OCI-LY1 (cell line): ENCODE measurements around the gene CDH4.
"Not testable (repeated sequence)": the region's sequence is repeated elsewhere in the genome, so short reads cannot be mapped to it uniquely, and the experiment has no call there.

ENCODE experiments used
- H2AFZ ChIP-seq: fragments of 200-600 bp; sonication (generic), shearing (Covaris generic); 2 replicates; pipeline ENCODE4 v1.6.0; 2014; ENCODE audit warnings: antibody characterized with exemption, mild to moderate bottlenecking, low read length
- H3F3A ChIP-seq: fragments of 200-600 bp; sonication (generic), shearing (Covaris generic); 2 replicates; pipeline ENCODE4 v1.6.0; 2014; ENCODE audit warnings: mild to moderate bottlenecking, antibody characterized with exemption, low read length, moderate library complexity; ENCODE audit not compliant: insufficient read depth
- H3K27ac ChIP-seq: fragments of 200-600 bp; sonication (generic); 2 replicates; pipeline ENCODE4 v1.5.1; 2014; ENCODE audit warnings: low read length, mixed run types, mild to moderate bottlenecking, low read depth; ENCODE audit not compliant: poor library complexity, severe bottlenecking
- H3K27me3 ChIP-seq: fragments of 200-600 bp; sonication (generic); 2 replicates; pipeline ENCODE4 v1.6.0; 2014; ENCODE audit warnings: antibody characterized with exemption, mild to moderate bottlenecking, low read length, moderate library complexity; ENCODE audit not compliant: insufficient read depth
- H3K36me3 ChIP-seq: fragments of 200-600 bp; sonication (generic); 2 replicates; pipeline ENCODE4 v1.6.1; 2014; ENCODE audit warnings: mild to moderate bottlenecking, antibody characterized with exemption, low read length, moderate library complexity, mixed read lengths; ENCODE audit not compliant: insufficient read depth
- H3K4me1 ChIP-seq: fragments of 200-600 bp; sonication (generic); 2 replicates; pipeline ENCODE4 v1.5.1; 2014; ENCODE audit warnings: mild to moderate bottlenecking, low read length, moderate library complexity; ENCODE audit not compliant: insufficient read depth, severe bottlenecking
- H3K4me2 ChIP-seq: fragments of 200-600 bp; sonication (generic), shearing (Covaris generic); 2 replicates; pipeline ENCODE4 v1.6.1; 2014; ENCODE audit warnings: low read length
- H3K4me3 ChIP-seq: fragments of 200-600 bp; sonication (generic); 2 replicates; pipeline ENCODE4 v1.5.1; 2014; ENCODE audit warnings: low read length, low read depth, mild to moderate bottlenecking, mixed read lengths; ENCODE audit not compliant: poor library complexity, severe bottlenecking
- H3K79me2 ChIP-seq: fragments of 200-600 bp; shearing (Covaris generic); 2 replicates; pipeline ENCODE4 v1.6.1; 2016; ENCODE audit warnings: mixed run types, low read length, mixed read lengths; ENCODE audit not compliant: insufficient read depth
- H3K9ac ChIP-seq: fragments of 200-600 bp; sonication (generic), shearing (Covaris generic); 2 replicates; pipeline ENCODE4 v1.6.1; 2014; ENCODE audit warnings: mild to moderate bottlenecking, low read length, mixed read lengths
- H3K9me2 ChIP-seq: fragments of 200-600 bp; sonication (generic), shearing (Covaris generic); 2 replicates; pipeline ENCODE4 v1.6.1; 2014; ENCODE audit warnings: low read depth, mild to moderate bottlenecking, low read length, mixed read lengths
- H3K9me3 ChIP-seq: fragments of 200-600 bp; shearing (Covaris generic); 2 replicates; pipeline ENCODE4 v1.6.1; 2014; ENCODE audit warnings: low read length, mixed read lengths
- H4K20me1 ChIP-seq: fragments of 200-600 bp; sonication (generic), shearing (Covaris generic); 2 replicates; pipeline ENCODE4 v1.6.0; 2016; ENCODE audit warnings: mild to moderate bottlenecking, low read length; ENCODE audit not compliant: insufficient read depth
- CTCF ChIP-seq: fragments of 200-600 bp; sonication (generic), shearing (Covaris generic); IDR thresholded peaks from 2 replicates; pipeline ENCODE4 v1.5.1; 2017; ENCODE audit warnings: mild to moderate bottlenecking, antibody characterized with exemption, low read length, moderate library complexity, mixed read lengths
- EZH2 ChIP-seq: fragments of 200-600 bp; sonication (generic), shearing (Covaris generic); IDR thresholded peaks from 2 replicates; pipeline ENCODE4 v1.8.0; 2017; ENCODE audit warnings: borderline replicate concordance, mixed run types, mild to moderate bottlenecking, antibody characterized with exemption, low read length, moderate library complexity, mixed read lengths

Gene CDH4

GRCh38 chr20:61424011-61424627, 172.1 kb downstream of the CDH4 start:
- no peaks in the 10 kb centered on the region for H3K27me3 ChIP-seq

GRCh38 chr20:61424628-61425420, 172.8 kb downstream of the CDH4 start:
- Histone ChIP-seq H3K4me2 (no peak overlapping the region), H3K4me3 (no peak overlapping the region), H3K9ac (no peak overlapping the region), H3F3A (no peaks in the 10 kb centered on the region), H3K36me3 (no peaks in the 10 kb centered on the region), H3K27ac (no peak overlapping the region), H3K27me3 (no peaks in the 10 kb centered on the region), H3K4me1 (no peaks in the 10 kb centered on the region), H4K20me1 (no peaks in the 10 kb centered on the region), H2AFZ (no peak overlapping the region), H3K9me2 (no peaks in the 10 kb centered on the region), H3K79me2 (no peaks in the 10 kb centered on the region), H3K9me3 (no peaks in the 10 kb centered on the region)
- TF ChIP-seq CTCF (no peak), EZH2 (no peak)

More at GRCh38 chr20:61424011-61424627, 172.1 kb downstream of the CDH4 start:
- Histone ChIP-seq H4K20me1 (no peaks in the 10 kb centered on the region), H3K4me1 (no peaks in the 10 kb centered on the region), H3K36me3 (no peaks in the 10 kb centered on the region), H3K9me2 (no peaks in the 10 kb centered on the region), H3K4me2 (no peak overlapping the region), H3K9ac (no peak overlapping the region), H2AFZ (no peak overlapping the region), H3K4me3 (no peak overlapping the region), H3K9me3 (no peaks in the 10 kb centered on the region), H3K79me2 (no peaks in the 10 kb centered on the region), H3K27ac (no peak overlapping the region), H3F3A (no peaks in the 10 kb centered on the region)
- no peak for TF ChIP-seq EZH2
- no peak for TF ChIP-seq CTCF

GRCh38 chr20:61425541-61425991, 173.5 kb downstream of the CDH4 start:
- H3K9me3 ChIP-seq, H2AFZ ChIP-seq, H3K79me2 ChIP-seq, H3K27ac ChIP-seq, H3F3A ChIP-seq, H3K9ac ChIP-seq, H3K4me1 ChIP-seq, H3K4me3 ChIP-seq, H3K36me3 ChIP-seq, H4K20me1 ChIP-seq, H3K4me2 ChIP-seq, H3K27me3 ChIP-seq, H3K9me2 ChIP-seq: not testable (repeated sequence)
